ENCODE results near the gene HEPHL1.

Gene HEPHL1

GRCh38 chr11:94010136-94010535 lies 11.0 kb upstream of the HEPHL1 start:
- no peaks in the 10 kb centered on the region for H3K9me3 ChIP-seq
- no peak for TF ChIP-seq CTCF (IDR thresholded peaks at IDR 0.05)
- H3K27me3 ChIP-seq: no peaks in the 10 kb centered on the region
- H3K36me3 ChIP-seq: no peaks in the 10 kb centered on the region
- H3K4me1 ChIP-seq (ENCODE audit: control insufficient read depth in 1 of 2, insufficient read depth in 1 of 2, low read depth in 1 of 2, low read length in 1 of 2): no peaks in the 10 kb centered on the region
- no peak overlapping the region for H3K4me3 ChIP-seq (ENCODE audit: low read depth in 1 of 2, low read length in 1 of 2)
- H3K27ac ChIP-seq: no peak overlapping the region

- TF ChIP-seq CTCF (IDR thresholded peaks at IDR 0.05): no peak
- Histone ChIP-seq H3K27ac (no peak overlapping the region), H3K4me3 (ENCODE audit: low read depth in 1 of 2, low read length in 1 of 2) (no peak overlapping the region), H3K36me3 (no peaks in the 10 kb centered on the region), H3K9me3 (no peaks in the 10 kb centered on the region), H3K27me3 (no peaks in the 10 kb centered on the region), H3K4me1 (ENCODE audit: control insufficient read depth in 1 of 2, insufficient read depth in 1 of 2, low read depth in 1 of 2, low read length in 1 of 2) (no peaks in the 10 kb centered on the region)
Observed at GRCh38 chr11:94011478-94011877, 9.7 kb upstream of the HEPHL1 start.

- no peak for TF ChIP-seq CTCF (IDR thresholded peaks at IDR 0.05)
- Histone ChIP-seq H3K9me3 (no peaks in the 10 kb centered on the region), H3K4me3 (ENCODE audit: low read depth in 1 of 2, low read length in 1 of 2) (no peak overlapping the region), H3K27me3 (no peaks in the 10 kb centered on the region), H3K36me3 (no peaks in the 10 kb centered on the region), H3K4me1 (ENCODE audit: control insufficient read depth in 1 of 2, insufficient read depth in 1 of 2, low read depth in 1 of 2, low read length in 1 of 2) (no peaks in the 10 kb centered on the region), H3K27ac (no peak overlapping the region)
Observed at GRCh38 chr11:94017446-94017845, 3.7 kb upstream of the HEPHL1 start.

DNA sequence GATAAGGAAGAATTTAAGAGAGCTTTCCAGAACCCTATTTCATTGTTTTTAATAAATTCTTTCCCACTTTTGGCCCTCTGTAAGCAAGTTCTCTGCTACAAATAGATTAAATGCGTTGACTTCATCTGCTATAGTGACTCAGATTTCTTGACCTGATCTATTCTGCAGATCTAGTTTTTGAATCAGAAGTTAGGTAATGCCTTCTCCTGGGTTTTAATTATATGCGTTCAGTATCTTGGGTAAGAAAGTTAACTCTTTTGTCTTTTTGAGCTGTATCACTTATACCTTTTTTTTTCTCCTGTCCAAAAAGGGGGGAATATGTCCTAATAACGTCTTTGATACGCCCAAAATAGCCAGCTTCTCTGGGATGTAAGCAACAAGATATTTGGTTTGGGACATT lies 2.4 kb upstream of the HEPHL1 start:
- no peaks in the 10 kb centered on the region for H3K4me1 ChIP-seq (ENCODE audit: control insufficient read depth in 1 of 2, insufficient read depth in 1 of 2, low read depth in 1 of 2, low read length in 1 of 2)
- H3K27ac ChIP-seq: no peak overlapping the region
- H3K4me3 ChIP-seq (ENCODE audit: low read depth in 1 of 2, low read length in 1 of 2): no peak overlapping the region
- no peaks in the 10 kb centered on the region for H3K27me3 ChIP-seq
- H3K36me3 ChIP-seq: no peaks in the 10 kb centered on the region
- TF ChIP-seq CTCF (IDR thresholded peaks at IDR 0.05): no peak
- no peaks in the 10 kb centered on the region for H3K9me3 ChIP-seq

GRCh38 chr11:94023856-94024255 lies 2.7 kb downstream of the HEPHL1 start:
- Histone ChIP-seq H3K9me3 (no peaks in the 10 kb centered on the region), H3K4me1 (ENCODE audit: control insufficient read depth in 1 of 2, insufficient read depth in 1 of 2, low read depth in 1 of 2, low read length in 1 of 2) (no peaks in the 10 kb centered on the region), H3K36me3 (no peaks in the 10 kb centered on the region), H3K4me3 (ENCODE audit: low read depth in 1 of 2, low read length in 1 of 2) (no peak overlapping the region), H3K27me3 (no peaks in the 10 kb centered on the region), H3K27ac (no peak overlapping the region)
- TF ChIP-seq CTCF (IDR thresholded peaks at IDR 0.05): no peak

GRCh38 chr11:94024547-94024946 lies 3.4 kb downstream of the HEPHL1 start:
- Histone ChIP-seq H3K36me3 (no peaks in the 10 kb centered on the region), H3K27me3 (no peaks in the 10 kb centered on the region), H3K4me3 (ENCODE audit: low read depth in 1 of 2, low read length in 1 of 2) (no peak overlapping the region), H3K4me1 (ENCODE audit: control insufficient read depth in 1 of 2, insufficient read depth in 1 of 2, low read depth in 1 of 2, low read length in 1 of 2) (no peaks in the 10 kb centered on the region), H3K9me3 (no peaks in the 10 kb centered on the region), H3K27ac (no peak overlapping the region)
- TF ChIP-seq CTCF (IDR thresholded peaks at IDR 0.05): no peak
